IMR-90 (cell line): ENCODE results near the gene KMT2E.

Source experiments
- CHD1 ChIP-seq: IDR thresholded peaks from 2 replicates; pipeline ENCODE4 v1.6.1; 2012; ENCODE audit warnings: low read depth, low read length, improper control_type of control experiment
- FOS ChIP-seq: fragments of 150-350 bp; IDR thresholded peaks from 2 replicates; pipeline ENCODE4 v1.6.1; 2016; ENCODE audit warnings: low read depth, low read length
- MAFK ChIP-seq: IDR thresholded peaks from 2 replicates; pipeline ENCODE4 v1.6.1; 2012; ENCODE audit warnings: low read depth, low read length, improper control_type of control experiment
- POLR2A ChIP-seq: IDR thresholded peaks from 2 replicates; pipeline ENCODE4 v1.6.1; 2012; ENCODE audit warnings: mild to moderate bottlenecking, low read depth, low read length
- RAD21 ChIP-seq: IDR thresholded peaks from 2 replicates; pipeline ENCODE4 v1.6.1; 2012; ENCODE audit warnings: low read length, improper control_type of control experiment
- RFX5 ChIP-seq: IDR thresholded peaks from 2 replicates; pipeline ENCODE4 v1.8.0; 2012; ENCODE audit warnings: low read depth, mild to moderate bottlenecking, low read length, moderate library complexity
- TF ChIP-seq, protein P1 (sequence below): conservative IDR thresholded peaks from 2 replicates; pipeline ENCODE4 v1.5.1; 2012; ENCODE audit warnings: mild to moderate bottlenecking, low read depth, low read length, improper control_type of control experiment
- TF ChIP-seq, protein P2 (sequence below): fragments of 150-350 bp; IDR thresholded peaks from 2 replicates; pipeline ENCODE4 v1.6.1; 2017; ENCODE audit warnings: mild to moderate bottlenecking, antibody characterized with exemption, low read length, low read depth
- TF ChIP-seq, protein P3 (sequence below): fragments of 150-350 bp; IDR thresholded peaks from 2 replicates; pipeline ENCODE4 v1.6.1; 2016; ENCODE audit warnings: low read depth, mild to moderate bottlenecking, low read length, moderate library complexity, borderline replicate concordance

DNA sequence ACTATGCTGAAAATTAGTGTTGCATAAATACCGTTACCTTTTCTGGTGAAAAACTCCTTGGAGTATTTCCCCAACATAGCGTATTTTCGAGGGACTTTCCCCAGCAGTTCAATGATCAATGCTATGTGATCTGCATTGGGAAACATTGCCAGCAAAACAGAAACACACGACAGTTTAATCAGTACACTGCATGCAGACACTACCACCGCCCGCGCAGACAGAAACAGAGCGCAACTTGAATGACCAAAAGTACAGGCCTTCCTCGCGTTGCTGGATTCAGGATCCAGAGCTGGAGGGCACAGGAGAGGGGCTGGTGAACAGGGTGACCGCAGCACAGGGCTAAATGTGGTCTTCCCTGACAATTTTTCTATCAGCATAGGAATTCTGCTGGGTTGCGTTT lies 111.7 kb downstream of the KMT2E start:
- TF ChIP-seq, protein P1, sequence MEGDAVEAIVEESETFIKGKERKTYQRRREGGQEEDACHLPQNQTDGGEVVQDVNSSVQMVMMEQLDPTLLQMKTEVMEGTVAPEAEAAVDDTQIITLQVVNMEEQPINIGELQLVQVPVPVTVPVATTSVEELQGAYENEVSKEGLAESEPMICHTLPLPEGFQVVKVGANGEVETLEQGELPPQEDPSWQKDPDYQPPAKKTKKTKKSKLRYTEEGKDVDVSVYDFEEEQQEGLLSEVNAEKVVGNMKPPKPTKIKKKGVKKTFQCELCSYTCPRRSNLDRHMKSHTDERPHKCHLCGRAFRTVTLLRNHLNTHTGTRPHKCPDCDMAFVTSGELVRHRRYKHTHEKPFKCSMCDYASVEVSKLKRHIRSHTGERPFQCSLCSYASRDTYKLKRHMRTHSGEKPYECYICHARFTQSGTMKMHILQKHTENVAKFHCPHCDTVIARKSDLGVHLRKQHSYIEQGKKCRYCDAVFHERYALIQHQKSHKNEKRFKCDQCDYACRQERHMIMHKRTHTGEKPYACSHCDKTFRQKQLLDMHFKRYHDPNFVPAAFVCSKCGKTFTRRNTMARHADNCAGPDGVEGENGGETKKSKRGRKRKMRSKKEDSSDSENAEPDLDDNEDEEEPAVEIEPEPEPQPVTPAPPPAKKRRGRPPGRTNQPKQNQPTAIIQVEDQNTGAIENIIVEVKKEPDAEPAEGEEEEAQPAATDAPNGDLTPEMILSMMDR = no peak
- TF ChIP-seq FOS (no peak), POLR2A (no peak), RFX5 (no peak), MAFK (no peak), CHD1 (no peak), RAD21 (no peak)
- TF ChIP-seq, protein P2, sequence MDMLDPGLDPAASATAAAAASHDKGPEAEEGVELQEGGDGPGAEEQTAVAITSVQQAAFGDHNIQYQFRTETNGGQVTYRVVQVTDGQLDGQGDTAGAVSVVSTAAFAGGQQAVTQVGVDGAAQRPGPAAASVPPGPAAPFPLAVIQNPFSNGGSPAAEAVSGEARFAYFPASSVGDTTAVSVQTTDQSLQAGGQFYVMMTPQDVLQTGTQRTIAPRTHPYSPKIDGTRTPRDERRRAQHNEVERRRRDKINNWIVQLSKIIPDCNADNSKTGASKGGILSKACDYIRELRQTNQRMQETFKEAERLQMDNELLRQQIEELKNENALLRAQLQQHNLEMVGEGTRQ = no peak
- TF ChIP-seq, protein P3, sequence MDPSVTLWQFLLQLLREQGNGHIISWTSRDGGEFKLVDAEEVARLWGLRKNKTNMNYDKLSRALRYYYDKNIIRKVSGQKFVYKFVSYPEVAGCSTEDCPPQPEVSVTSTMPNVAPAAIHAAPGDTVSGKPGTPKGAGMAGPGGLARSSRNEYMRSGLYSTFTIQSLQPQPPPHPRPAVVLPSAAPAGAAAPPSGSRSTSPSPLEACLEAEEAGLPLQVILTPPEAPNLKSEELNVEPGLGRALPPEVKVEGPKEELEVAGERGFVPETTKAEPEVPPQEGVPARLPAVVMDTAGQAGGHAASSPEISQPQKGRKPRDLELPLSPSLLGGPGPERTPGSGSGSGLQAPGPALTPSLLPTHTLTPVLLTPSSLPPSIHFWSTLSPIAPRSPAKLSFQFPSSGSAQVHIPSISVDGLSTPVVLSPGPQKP = no peak
